H9 (cell line): Measurements from ENCODE around the gene TAF4B. TPM values are rescaled to one million over a fixed set of nuclear protein-coding genes. Genes with fewer than 3 reads are reported as not detected.

ENCODE experiments used
- DNase-seq: peaks from one replicate; pipeline ENCODE4 v3.0.0-alpha.2; 2017
- H2AFZ ChIP-seq: one replicate; pipeline ENCODE4 v1.6.1; 2013; ENCODE audit warnings: mild to moderate bottlenecking, low read length, control low read depth, moderate library complexity
- H2AK5ac ChIP-seq: 2 replicates; pipeline ENCODE4 v1.6.1; 2013; ENCODE audit warnings: low read length, control low read depth, mixed read lengths; ENCODE audit not compliant: insufficient read length
- H2BK120ac ChIP-seq: one replicate; pipeline ENCODE4 v1.6.1; 2013; ENCODE audit warnings: low read depth, mild to moderate bottlenecking, low read length, control low read depth, inconsistent platforms; ENCODE audit not compliant: poor library complexity, severe bottlenecking
- H2BK12ac ChIP-seq: 2 replicates; pipeline ENCODE4 v1.6.1; 2013; ENCODE audit warnings: low read length, control low read depth, mixed read lengths, low read depth; ENCODE audit not compliant: insufficient read length
- H2BK15ac ChIP-seq: 2 replicates; pipeline ENCODE4 v1.6.1; 2013; ENCODE audit warnings: low read depth, low read length, control low read depth
- H2BK20ac ChIP-seq: one replicate; pipeline ENCODE4 v1.6.1; 2013; ENCODE audit warnings: low read depth, mild to moderate bottlenecking, low read length, control low read depth, inconsistent platforms; ENCODE audit not compliant: poor library complexity, severe bottlenecking
- H2BK5ac ChIP-seq: 2 replicates; pipeline ENCODE4 v1.6.1; 2013; ENCODE audit warnings: low read length, control low read depth, mixed read lengths; ENCODE audit not compliant: insufficient read length
- H3K14ac ChIP-seq: 2 replicates; pipeline ENCODE4 v1.6.1; 2013; ENCODE audit warnings: low read length, control low read depth; ENCODE audit not compliant: insufficient read depth
- H3K18ac ChIP-seq: 2 replicates; pipeline ENCODE4 v1.6.1; 2013; ENCODE audit warnings: low read depth, mild to moderate bottlenecking, mixed read lengths, low read length, control low read depth; ENCODE audit not compliant: insufficient read length
- H3K23ac ChIP-seq: 2 replicates; pipeline ENCODE4 v1.6.1; 2013; ENCODE audit warnings: low read length, control low read depth, mixed read lengths, low read depth; ENCODE audit not compliant: insufficient read length
- H3K23me2 ChIP-seq: 2 replicates; pipeline ENCODE4 v1.6.1; 2013; ENCODE audit warnings: low read depth, mild to moderate bottlenecking, mixed read lengths, low read length, control low read depth; ENCODE audit not compliant: insufficient read length, poor library complexity, severe bottlenecking
- H3K27ac ChIP-seq: 2 replicates; pipeline ENCODE4 v1.5.1; 2013; ENCODE audit warnings: low read length, control low read depth, mixed read lengths, low read depth; ENCODE audit not compliant: insufficient read length
- H3K27me3 ChIP-seq: 2 replicates; pipeline ENCODE4 v1.6.1; 2013; ENCODE audit warnings: low read length, control low read depth, inconsistent platforms; ENCODE audit not compliant: insufficient read depth
- H3K4ac ChIP-seq: 2 replicates; pipeline ENCODE4 v1.6.1; 2013; ENCODE audit warnings: low read depth, mild to moderate bottlenecking, control low read depth, inconsistent platforms, low read length, moderate library complexity
- H3K4me1 ChIP-seq: 2 replicates; pipeline ENCODE4 v1.6.1; 2013; ENCODE audit warnings: low read length, control low read depth, inconsistent platforms; ENCODE audit not compliant: insufficient read depth
- H3K4me2 ChIP-seq: 2 replicates; pipeline ENCODE4 v1.6.1; 2013; ENCODE audit warnings: low read length, control low read depth, mixed read lengths; ENCODE audit not compliant: insufficient read length, insufficient read depth
- H3K56ac ChIP-seq: 2 replicates; pipeline ENCODE4 v1.6.1; 2013; ENCODE audit warnings: low read depth, mild to moderate bottlenecking, mixed read lengths, low read length, control low read depth; ENCODE audit not compliant: insufficient read length
- H3K79me1 ChIP-seq: 2 replicates; pipeline ENCODE4 v1.6.1; 2013; ENCODE audit warnings: low read depth, mild to moderate bottlenecking, moderate library complexity, low read length, control low read depth, inconsistent platforms; ENCODE audit not compliant: insufficient read depth, poor library complexity, severe bottlenecking
- H3K79me2 ChIP-seq: 2 replicates; pipeline ENCODE4 v1.6.1; 2013; ENCODE audit warnings: low read length, control low read depth, inconsistent platforms; ENCODE audit not compliant: insufficient read depth
- H3K9ac ChIP-seq: 2 replicates; pipeline ENCODE4 v1.6.1; 2013; ENCODE audit warnings: low read length, control low read depth, mixed read lengths; ENCODE audit not compliant: insufficient read length; ENCODE audit errors: extremely low read depth
- H3K9me3 ChIP-seq: one replicate; pipeline ENCODE4 v1.6.1; 2013; ENCODE audit warnings: low read depth, low read length, inconsistent platforms; ENCODE audit not compliant: control insufficient read depth
- H3T11ph ChIP-seq: one replicate; pipeline ENCODE4 v1.6.1; 2013; ENCODE audit warnings: mild to moderate bottlenecking, low read length, control low read depth, inconsistent platforms
- H4K20me1 ChIP-seq: one replicate; pipeline ENCODE4 v1.6.1; 2013; ENCODE audit not compliant: control insufficient read depth, insufficient read length, insufficient read depth
- H4K5ac ChIP-seq: 2 replicates; pipeline ENCODE4 v1.6.1; 2013; ENCODE audit warnings: low read depth, mild to moderate bottlenecking, mixed read lengths, low read length, control low read depth; ENCODE audit not compliant: insufficient read length
- H4K8ac ChIP-seq: replicated peaks from 2 replicates; pipeline ENCODE4 v1.6.1; 2013; ENCODE audit warnings: low read length, control low read depth, mixed read lengths, low read depth; ENCODE audit not compliant: insufficient read length
- H4K91ac ChIP-seq: 2 replicates; pipeline ENCODE4 v1.6.1; 2013; ENCODE audit warnings: low read depth, mild to moderate bottlenecking, moderate library complexity, mixed read lengths, low read length, control low read depth; ENCODE audit not compliant: insufficient read length
- H3K27ac Mint-ChIP-seq, 3 experiments: 2 replicates in 2 of 3; 3 replicates in 1 of 3; pipeline ENCODE4 v1.8.0; 2020 to 2021; ENCODE audit warnings: mixed read lengths in 3 of 3, mild to moderate bottlenecking in 1 of 3, moderate library complexity in 1 of 3
- H3K27me3 Mint-ChIP-seq: 2 replicates; pipeline ENCODE4 v1.8.0; 2021; ENCODE audit warnings: low read depth, mild to moderate bottlenecking, moderate library complexity, mixed read lengths
- H3K36me3 Mint-ChIP-seq, 3 experiments: 2 replicates in 2 of 3; 3 replicates in 1 of 3; pipeline ENCODE4 v1.8.0; 2020 to 2021; ENCODE audit warnings: low read depth in 3 of 3, mixed read lengths in 3 of 3; ENCODE audit not compliant: insufficient read depth in 1 of 3
- H3K4me1 Mint-ChIP-seq, 2 experiments: 2 replicates each; pipeline ENCODE4 v1.8.0; 2020; ENCODE audit warnings: mixed read lengths in 2 of 2
- H3K4me3 Mint-ChIP-seq, 2 experiments: 2 replicates in 1 of 2; 3 replicates in 1 of 2; pipeline ENCODE4 v1.8.0; 2020 to 2021; ENCODE audit warnings: mild to moderate bottlenecking in 2 of 2, mixed read lengths in 2 of 2, moderate library complexity in 1 of 2
- H3K9me3 Mint-ChIP-seq, 2 experiments: 2 replicates in 1 of 2; 3 replicates in 1 of 2; pipeline ENCODE4 v1.8.0; 2020; ENCODE audit warnings: mild to moderate bottlenecking in 2 of 2, mixed read lengths in 2 of 2, moderate library complexity in 1 of 2
- WGBS: extraction: QIAGEN DNeasy Blood & Tissue Kit; methylation state at CpG from one replicate; pipeline ENCODE4 v1.1.7; 2013; ENCODE audit warnings: missing lambda C conversion rate, low lambda C conversion rate, mixed read lengths; ENCODE audit not compliant: insufficient read length; ENCODE audit errors: extremely low coverage; 5-methylcytosine and 5-hydroxymethylcytosine counted together
- total RNA-seq: library from RNA; stranded (reverse); gene quantifications from 2 replicates; pipeline ENCODE4 v1.2.1, GENCODE V29; 2021
- TF ChIP-seq, protein P1 (sequence below): fragments of 200-600 bp; sonication (generic); conservative IDR thresholded peaks from 3 replicates; pipeline ENCODE4 v1.8.0; 2021; ENCODE audit warnings: antibody characterized with exemption, mild to moderate bottlenecking

TAF4B gene
- total RNA-seq, 1 experiment from 2014 or later, result 19.8 TPM

DNA sequence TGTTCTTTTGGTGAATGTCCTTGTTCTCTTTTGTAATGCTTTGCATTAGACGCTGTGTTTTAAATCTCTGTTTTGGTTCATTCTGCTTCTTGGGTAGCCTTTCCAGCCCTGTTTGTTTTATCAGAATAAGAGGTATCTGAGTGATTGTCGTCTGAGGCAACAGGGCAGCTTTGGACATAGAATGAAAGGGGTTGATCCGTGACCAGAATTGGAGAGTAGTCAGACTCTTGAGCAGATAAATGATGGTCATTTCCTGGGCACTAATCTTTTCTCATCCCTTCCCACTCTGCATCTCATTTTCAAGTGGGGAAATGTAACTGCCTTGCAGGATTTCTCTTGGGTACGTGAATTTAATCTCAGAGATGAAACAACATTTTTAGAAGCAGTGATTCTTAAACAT lies 61.4 kb downstream of the TAF4B start:
- WGBS, result no CpG with 5 or more reads among the region's 4 CpGs
- Histone ChIP-seq H3K23ac (no peak overlapping the region), H4K5ac (no peak overlapping the region), H2BK20ac (no peak overlapping the region), H4K91ac (no peak overlapping the region), H3K9ac (no peak overlapping the region), H3K9me3 (no peaks in the 10 kb centered on the region), H3K27ac (no peak overlapping the region), H3K79me1 (no peaks in the 10 kb centered on the region), H4K20me1 (no peaks in the 10 kb centered on the region), H3K79me2 (peaks cover 2% of the 10 kb centered on the region; the same call in 1 of the 2 replicates), H2BK15ac (no peak overlapping the region), H2AK5ac (no peak overlapping the region), H3K56ac (no peak overlapping the region), H2AFZ (no peak overlapping the region), H3K14ac (no peak overlapping the region), H3T11ph (no peak overlapping the region), H3K18ac (no peak overlapping the region), H2BK5ac (no peak overlapping the region), H3K27me3 (no peaks in the 10 kb centered on the region), H2BK120ac (no peak overlapping the region), H3K4ac (no peak overlapping the region), H3K4me2 (no peak overlapping the region), H3K23me2 (no peaks in the 10 kb centered on the region), H4K8ac (no peak overlapping the region), H3K4me1 (no peaks in the 10 kb centered on the region), H2BK12ac (no peak overlapping the region)
- no peak overlapping the region for H3K27ac Mint-ChIP-seq
- TF ChIP-seq, protein P1, sequence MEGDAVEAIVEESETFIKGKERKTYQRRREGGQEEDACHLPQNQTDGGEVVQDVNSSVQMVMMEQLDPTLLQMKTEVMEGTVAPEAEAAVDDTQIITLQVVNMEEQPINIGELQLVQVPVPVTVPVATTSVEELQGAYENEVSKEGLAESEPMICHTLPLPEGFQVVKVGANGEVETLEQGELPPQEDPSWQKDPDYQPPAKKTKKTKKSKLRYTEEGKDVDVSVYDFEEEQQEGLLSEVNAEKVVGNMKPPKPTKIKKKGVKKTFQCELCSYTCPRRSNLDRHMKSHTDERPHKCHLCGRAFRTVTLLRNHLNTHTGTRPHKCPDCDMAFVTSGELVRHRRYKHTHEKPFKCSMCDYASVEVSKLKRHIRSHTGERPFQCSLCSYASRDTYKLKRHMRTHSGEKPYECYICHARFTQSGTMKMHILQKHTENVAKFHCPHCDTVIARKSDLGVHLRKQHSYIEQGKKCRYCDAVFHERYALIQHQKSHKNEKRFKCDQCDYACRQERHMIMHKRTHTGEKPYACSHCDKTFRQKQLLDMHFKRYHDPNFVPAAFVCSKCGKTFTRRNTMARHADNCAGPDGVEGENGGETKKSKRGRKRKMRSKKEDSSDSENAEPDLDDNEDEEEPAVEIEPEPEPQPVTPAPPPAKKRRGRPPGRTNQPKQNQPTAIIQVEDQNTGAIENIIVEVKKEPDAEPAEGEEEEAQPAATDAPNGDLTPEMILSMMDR, result no peak
- H3K4me3 Mint-ChIP-seq, result no peak overlapping the region
- no peak for DNase-seq
- no peaks in the 10 kb centered on the region for H3K9me3 Mint-ChIP-seq
- H3K27me3 Mint-ChIP-seq, result no peaks in the 10 kb centered on the region
- peaks cover under 1 to 2% of the 10 kb centered on the region in 2 experiments; a peak in 2 of 4 replicates for H3K4me1 Mint-ChIP-seq
- H3K36me3 Mint-ChIP-seq, result peaks cover 24 to 51% (median 25%) of the 10 kb centered on the region in 3 experiments
